SJCRH30 (cell line): Measurements from ENCODE around the gene IL20. TPM values are rescaled to one million over a fixed set of nuclear protein-coding genes. Genes with fewer than 3 reads are reported as not detected.
"Not testable (repeated sequence)": the region's sequence is repeated elsewhere in the genome, so short reads cannot be mapped to it uniquely, and the experiment has no call there.

Experiments used
- DNase-seq, 2 experiments: peaks; one replicate each; pipeline ENCODE4 v3.0.0-alpha.2; 2015 to 2020
- H3K27ac ChIP-seq: fragments of 250-450 bp; sonication (Bioruptor Pico); 2 replicates; pipeline ENCODE4 v1.5.1; 2020; ENCODE audit warnings: mild to moderate bottlenecking, moderate library complexity
- H3K27me3 ChIP-seq: fragments of 250-450 bp; sonication (Bioruptor Pico); 2 replicates; pipeline ENCODE4 v1.5.1; 2020; ENCODE audit warnings: mild to moderate bottlenecking, moderate library complexity
- H3K36me3 ChIP-seq: fragments of 250-450 bp; sonication (Bioruptor Pico); 2 replicates; pipeline ENCODE4 v1.5.1; 2020; ENCODE audit warnings: mild to moderate bottlenecking, moderate library complexity
- H3K4me1 ChIP-seq: fragments of 250-450 bp; sonication (Bioruptor Pico); 2 replicates; pipeline ENCODE4 v1.5.1; 2020; ENCODE audit warnings: mild to moderate bottlenecking, moderate library complexity
- H3K4me3 ChIP-seq: fragments of 250-450 bp; sonication (Bioruptor Pico); 2 replicates; pipeline ENCODE4 v1.5.1; 2020; ENCODE audit warnings: mild to moderate bottlenecking, moderate library complexity
- H3K9me3 ChIP-seq: fragments of 250-450 bp; sonication (Bioruptor Pico); replicated peaks from 2 replicates; pipeline ENCODE4 v1.5.1; 2020; ENCODE audit warnings: mild to moderate bottlenecking, moderate library complexity
- total RNA-seq: library from RNA; depleted of rRNA; stranded (reverse); fragments of >200 nt; shearing (Covaris generic); gene quantifications from 2 replicates; pipeline ENCODE4 v1.2.3, GENCODE V29; 2014

IL20 gene
- total RNA-seq, 1 experiment from 2014 or later = not detected

DNA sequence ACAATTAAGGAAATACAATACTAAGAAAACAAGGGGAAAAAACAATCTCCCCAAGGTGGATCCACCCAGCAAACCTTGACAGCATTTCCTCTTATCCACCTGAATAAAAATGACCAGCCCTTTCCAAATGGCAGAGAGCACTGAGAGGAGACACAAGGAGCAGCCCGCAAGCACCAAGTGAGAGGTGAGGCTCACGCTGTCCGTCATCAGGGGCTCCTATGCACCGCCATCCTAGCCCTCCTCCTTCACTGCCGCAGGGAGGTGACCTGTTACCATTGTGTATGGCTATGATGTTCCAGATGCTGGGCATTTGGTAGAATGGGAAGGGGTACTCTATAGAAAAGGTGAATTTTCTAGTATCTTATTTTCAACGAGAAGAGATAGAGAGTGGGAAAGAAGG is 31.2 kb upstream of the IL20 start:
- no peak overlapping the region for H3K4me3 ChIP-seq
- no peaks in the 10 kb centered on the region; the same call in 1 of the 2 replicates for H3K4me1 ChIP-seq
- no peak overlapping the region for H3K27ac ChIP-seq
- no peaks in the 10 kb centered on the region for H3K9me3 ChIP-seq
- 0 out of 2 replicates have a peak, but pooled peaks cover 3% of the 10 kb centered on the region for H3K27me3 ChIP-seq
- no peaks in the 10 kb centered on the region for H3K36me3 ChIP-seq
- DNase-seq = no peak

DNA sequence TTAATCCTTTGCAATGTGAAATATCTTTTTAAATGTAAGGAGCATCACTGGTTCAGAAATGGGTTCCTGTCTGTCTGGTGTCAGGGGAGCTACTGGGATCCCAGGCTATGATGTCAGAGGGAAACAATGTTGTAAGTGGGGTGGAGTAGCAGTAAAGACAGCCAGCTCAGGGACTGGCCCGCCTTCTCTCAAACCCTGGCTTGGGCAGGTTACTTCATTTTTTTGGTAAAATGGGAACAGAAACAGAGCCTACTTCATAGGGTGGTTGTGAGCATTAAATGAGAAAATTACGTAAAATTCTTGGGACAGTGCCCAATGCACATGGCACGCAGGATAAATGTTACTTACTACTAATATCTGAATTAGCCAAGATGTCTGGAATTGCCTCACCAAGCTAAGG is 30.7 kb upstream of the IL20 start:
- H3K9me3 ChIP-seq = no peaks in the 10 kb centered on the region
- DNase-seq = peak in 1 of 2 experiments; percentile 11
- no peak overlapping the region for H3K4me3 ChIP-seq
- no peak overlapping the region for H3K27ac ChIP-seq
- H3K36me3 ChIP-seq = no peaks in the 10 kb centered on the region
- 0 out of 2 replicates have a peak, but pooled peaks cover 3% of the 10 kb centered on the region for H3K27me3 ChIP-seq
- H3K4me1 ChIP-seq = no peaks in the 10 kb centered on the region; the same call in 1 of the 2 replicates

DNA sequence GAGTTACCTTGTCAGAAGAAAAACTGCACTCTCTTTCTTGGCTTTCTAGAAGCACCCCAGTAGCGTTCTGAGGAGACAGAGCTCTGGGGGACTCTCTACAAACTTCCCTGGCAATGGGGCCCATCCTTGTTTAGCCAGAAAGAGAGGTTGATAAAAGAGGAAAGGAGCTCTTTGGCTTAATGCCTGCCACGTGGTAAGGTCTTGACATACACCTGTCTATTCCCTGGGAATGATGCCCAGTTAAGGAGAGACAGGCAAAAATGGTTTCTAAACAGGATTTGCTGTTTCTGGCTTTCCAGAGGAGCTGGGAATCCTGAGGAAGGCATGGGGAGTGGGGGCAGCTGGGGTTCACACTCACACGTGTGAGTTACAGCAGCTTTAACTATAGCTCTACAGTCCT is 30.2 kb upstream of the IL20 start:
- H3K27ac ChIP-seq = no peak overlapping the region
- peak in 1 of 2 experiments; percentile 8 for DNase-seq
- no peaks in the 10 kb centered on the region for H3K9me3 ChIP-seq
- peaks cover 2% of the 10 kb centered on the region; the same call in 1 of the 2 replicates for H3K4me1 ChIP-seq
- H3K4me3 ChIP-seq = no peak overlapping the region
- H3K36me3 ChIP-seq = no peaks in the 10 kb centered on the region
- H3K27me3 ChIP-seq = 0 out of 2 replicates have a peak, but pooled peaks cover 3% of the 10 kb centered on the region

DNA sequence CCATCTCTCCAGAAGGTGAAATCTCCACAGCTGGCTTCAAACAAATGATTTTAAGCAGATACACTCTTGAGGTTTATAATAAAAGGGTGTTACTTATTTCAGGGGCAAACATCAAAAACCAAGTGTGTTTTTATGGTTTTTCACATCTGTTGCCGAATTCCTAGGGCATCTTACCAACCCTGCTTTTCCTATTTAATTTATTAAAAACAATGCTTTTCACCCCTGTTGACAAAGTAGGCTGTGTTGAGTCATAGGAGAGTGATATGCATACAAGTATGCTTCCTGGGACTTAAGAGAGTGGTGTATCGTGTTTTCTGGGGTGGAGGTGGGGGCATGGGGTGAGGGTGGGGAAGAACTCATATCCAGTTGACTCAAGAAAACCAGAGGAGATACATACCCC is 29.3 kb upstream of the IL20 start:
- Histone ChIP-seq H3K27me3 (0 out of 2 replicates have a peak, but pooled peaks cover 3% of the 10 kb centered on the region), H3K4me1 (peaks cover 3% of the 10 kb centered on the region; the same call in 1 of the 2 replicates), H3K36me3 (no peaks in the 10 kb centered on the region), H3K4me3 (no peak overlapping the region), H3K9me3 (no peaks in the 10 kb centered on the region), H3K27ac (no peak overlapping the region)
- DNase-seq = no peak

- no peaks in the 10 kb centered on the region for H3K36me3 ChIP-seq
- peak overlapping the region; percentile 6; the same call in 1 of the 2 replicates for H3K27ac ChIP-seq
- peaks cover 3% of the 10 kb centered on the region; the same call in 1 of the 2 replicates for H3K4me1 ChIP-seq
- no peak for DNase-seq
- H3K9me3 ChIP-seq = no peaks in the 10 kb centered on the region
- no peaks in the 10 kb centered on the region for H3K27me3 ChIP-seq
- no peak overlapping the region for H3K4me3 ChIP-seq
Measured at GRCh38 chr1:206839006-206839560, 26.3 kb upstream of the IL20 start.

- H3K36me3 ChIP-seq = no peaks in the 10 kb centered on the region
- H3K4me3 ChIP-seq = no peak overlapping the region
- no peaks in the 10 kb centered on the region for H3K27me3 ChIP-seq
- no peaks in the 10 kb centered on the region for H3K9me3 ChIP-seq
- DNase-seq = peak; percentile 34 to 44
- peak overlapping the region; percentile 6; the same call in 1 of the 2 replicates for H3K27ac ChIP-seq
- peaks cover 3% of the 10 kb centered on the region; the same call in 1 of the 2 replicates for H3K4me1 ChIP-seq
Measured at GRCh38 chr1:206839857-206840256, 25.6 kb upstream of the IL20 start.

DNA sequence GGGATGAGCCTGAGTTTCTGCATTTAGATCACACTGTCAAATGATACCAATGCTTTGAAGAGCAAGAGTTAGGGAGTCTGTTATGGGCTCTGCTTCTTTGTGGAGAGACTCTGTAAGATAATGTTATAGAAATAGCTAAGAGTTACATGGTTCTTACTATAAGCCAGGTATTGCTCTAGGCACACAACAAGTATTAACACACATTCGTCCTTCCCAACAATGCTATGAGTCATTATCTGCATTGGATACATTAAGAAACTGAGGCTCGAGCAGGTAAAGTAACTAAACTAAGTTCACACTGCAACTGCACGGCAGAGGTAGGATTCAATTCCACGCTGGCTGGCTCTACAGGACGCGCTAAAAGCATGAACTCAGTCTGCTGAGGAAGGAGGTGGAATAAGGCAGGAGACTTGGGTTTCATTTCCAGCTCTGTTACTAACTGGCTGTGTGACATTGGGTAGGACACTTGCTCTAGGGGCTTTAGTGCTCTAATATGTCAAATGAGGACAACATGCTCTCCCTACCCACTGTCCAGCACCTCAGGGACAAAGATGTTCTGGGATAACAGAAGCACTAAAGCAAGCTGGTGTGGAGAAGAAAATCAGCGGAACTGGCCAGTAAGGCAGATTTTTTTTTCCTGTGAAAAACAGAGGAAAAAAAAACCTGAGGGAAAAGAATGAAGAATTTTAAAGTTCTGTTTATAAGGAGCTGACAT is 23.7 kb upstream of the IL20 start:
- Histone ChIP-seq H3K36me3 (no peaks in the 10 kb centered on the region), H3K4me3 (no peak overlapping the region), H3K27ac (no peak overlapping the region), H3K9me3 (no peaks in the 10 kb centered on the region), H3K27me3 (no peaks in the 10 kb centered on the region; the same call in 1 of the 2 replicates), H3K4me1 (peaks cover 3% of the 10 kb centered on the region; the same call in 1 of the 2 replicates)
- no peak for DNase-seq

DNA sequence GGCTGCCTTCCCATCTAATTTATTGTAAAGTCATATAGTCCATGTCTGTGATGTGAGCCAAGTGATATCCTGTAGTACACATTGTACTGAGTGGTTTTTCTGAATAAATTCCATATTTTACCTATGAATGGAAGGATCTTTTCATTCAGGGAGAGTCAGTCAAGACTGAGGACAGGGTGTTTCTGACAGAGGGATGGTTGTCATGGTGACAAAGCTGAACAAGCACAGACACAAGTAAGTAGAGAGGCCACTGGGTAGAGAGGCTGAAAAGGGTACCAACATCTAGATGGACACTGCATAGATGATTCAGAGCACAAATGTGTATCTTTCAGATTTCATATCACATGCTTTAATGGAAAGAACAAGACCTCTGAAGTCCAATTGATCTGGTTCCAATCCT is 22.6 kb upstream of the IL20 start:
- Histone ChIP-seq H3K27ac (no peak overlapping the region), H3K4me1 (peaks cover 3% of the 10 kb centered on the region; the same call in 1 of the 2 replicates), H3K36me3 (no peaks in the 10 kb centered on the region), H3K27me3 (no peaks in the 10 kb centered on the region; the same call in 1 of the 2 replicates), H3K9me3 (no peaks in the 10 kb centered on the region), H3K4me3 (no peak overlapping the region)
- DNase-seq = no peak

DNA sequence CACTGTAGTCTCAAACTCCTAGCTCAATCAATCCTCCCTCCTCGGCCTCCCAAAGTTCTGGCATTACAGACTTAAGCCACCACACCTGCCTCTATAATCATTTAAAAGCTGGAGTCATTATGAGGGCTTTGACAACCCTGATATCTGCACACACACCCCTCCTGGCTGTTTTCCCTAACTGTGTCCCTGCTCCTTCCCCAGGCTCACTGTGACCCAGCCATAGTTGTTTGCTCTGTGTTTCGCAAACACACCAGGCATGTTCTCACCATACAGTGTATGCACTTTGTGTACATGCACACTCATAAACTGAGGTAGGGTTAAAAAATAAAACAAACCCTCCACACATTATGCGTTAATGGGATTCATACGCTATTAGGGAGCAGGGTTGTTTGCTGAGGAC is 21.8 kb upstream of the IL20 start:
- no peak for DNase-seq
- H3K4me3 ChIP-seq = no peak overlapping the region
- peaks cover 3% of the 10 kb centered on the region; the same call in 1 of the 2 replicates for H3K4me1 ChIP-seq
- H3K27me3 ChIP-seq = no peaks in the 10 kb centered on the region; the same call in 1 of the 2 replicates
- H3K27ac ChIP-seq = no peak overlapping the region
- no peaks in the 10 kb centered on the region for H3K36me3 ChIP-seq
- no peaks in the 10 kb centered on the region for H3K9me3 ChIP-seq

DNA sequence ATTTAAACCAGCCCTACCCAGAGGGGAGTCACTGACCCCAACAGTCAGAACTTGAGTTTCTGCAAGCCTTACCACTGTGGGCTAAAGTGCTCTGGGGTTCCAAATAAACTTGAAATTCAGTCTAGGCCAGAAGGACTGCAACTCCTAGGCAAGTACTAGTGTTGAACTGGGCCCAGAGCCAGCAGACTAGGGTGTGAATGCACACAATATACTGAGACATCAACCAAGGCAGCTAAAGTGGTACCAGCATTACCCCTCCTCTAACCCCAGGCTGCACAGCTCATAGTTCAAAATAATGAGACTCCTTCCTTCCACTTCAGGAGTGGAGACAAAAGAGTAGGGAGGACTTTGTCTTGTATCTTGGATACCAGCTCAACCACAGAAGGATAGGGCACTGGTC is 18.9 kb upstream of the IL20 start:
- H3K9me3 ChIP-seq = no peaks in the 10 kb centered on the region
- DNase-seq = no peak
- H3K27me3 ChIP-seq = peaks cover 4% of the 10 kb centered on the region; the same call in 1 of the 2 replicates
- H3K4me3 ChIP-seq = no peak overlapping the region
- no peaks in the 10 kb centered on the region for H3K36me3 ChIP-seq
- H3K4me1 ChIP-seq = no peaks in the 10 kb centered on the region
- no peak overlapping the region for H3K27ac ChIP-seq

DNA sequence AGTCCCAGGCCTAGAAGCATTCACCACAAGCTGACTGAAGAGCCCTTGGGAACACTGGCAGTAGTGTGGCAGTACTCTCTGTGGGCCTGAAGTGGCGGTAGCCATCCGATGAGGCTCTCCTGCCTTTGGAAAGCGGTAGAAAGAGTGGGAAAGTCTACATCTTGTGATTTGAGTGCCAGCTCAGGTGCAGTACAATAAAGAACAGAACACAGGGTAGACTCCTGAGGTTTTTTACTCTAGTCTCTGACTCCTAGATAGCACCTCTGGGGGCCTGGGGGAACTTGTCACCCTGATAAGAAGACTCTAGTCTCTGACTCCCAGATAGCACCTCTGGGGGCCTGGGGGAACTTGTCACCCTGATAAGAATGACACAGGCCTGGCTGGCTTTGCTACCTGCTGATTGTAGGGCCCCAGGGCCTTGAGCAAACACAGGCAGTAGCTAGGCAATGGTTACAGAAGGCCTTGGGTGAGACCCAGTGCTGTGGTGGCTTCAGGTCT is 18.0 kb upstream of the IL20 start:
- H3K4me3 ChIP-seq = no peak overlapping the region
- DNase-seq = no peak
- peaks cover 4% of the 10 kb centered on the region; the same call in 1 of the 2 replicates for H3K27me3 ChIP-seq
- no peaks in the 10 kb centered on the region for H3K4me1 ChIP-seq
- no peaks in the 10 kb centered on the region for H3K36me3 ChIP-seq
- H3K9me3 ChIP-seq = no peaks in the 10 kb centered on the region
- no peak overlapping the region for H3K27ac ChIP-seq

DNA sequence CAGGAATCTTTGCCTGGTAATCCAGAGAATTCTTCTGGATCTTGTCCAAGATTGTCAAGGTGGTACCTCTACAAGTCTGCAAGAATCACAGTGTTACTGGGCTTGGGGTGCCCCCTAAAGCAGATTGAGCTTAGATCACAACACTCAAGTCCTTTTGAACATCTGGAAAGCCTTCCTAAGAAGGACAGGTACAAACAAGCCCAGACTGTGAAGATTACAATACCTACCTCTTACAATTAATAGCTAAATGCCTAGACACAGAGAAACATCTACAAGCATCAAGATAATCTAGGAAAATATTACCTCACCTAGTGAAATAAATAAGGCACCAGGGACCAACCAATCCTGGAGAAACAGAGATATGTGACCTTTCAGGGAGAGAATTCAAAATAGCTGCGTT is 17.5 kb upstream of the IL20 start:
- Histone ChIP-seq H3K4me1 (no peaks in the 10 kb centered on the region), H3K9me3 (no peaks in the 10 kb centered on the region), H3K36me3 (no peaks in the 10 kb centered on the region), H3K4me3 (no peak overlapping the region), H3K27ac (no peak overlapping the region), H3K27me3 (peaks cover 4% of the 10 kb centered on the region; the same call in 1 of the 2 replicates)
- no peak for DNase-seq

GRCh38 chr1:206850401-206850800 is 15.0 kb upstream of the IL20 start:
- no peaks in the 10 kb centered on the region for H3K4me1 ChIP-seq
- H3K36me3 ChIP-seq = no peaks in the 10 kb centered on the region
- peaks cover 4% of the 10 kb centered on the region; the same call in 1 of the 2 replicates for H3K27me3 ChIP-seq
- no peaks in the 10 kb centered on the region for H3K9me3 ChIP-seq
- DNase-seq = no peak
- H3K27ac ChIP-seq = no peak overlapping the region
- no peak overlapping the region for H3K4me3 ChIP-seq

GRCh38 chr1:206851341-206852010 is 13.9 kb upstream of the IL20 start:
- peaks cover 4% of the 10 kb centered on the region; the same call in 1 of the 2 replicates for H3K27me3 ChIP-seq
- H3K4me3 ChIP-seq = no peak overlapping the region
- no peaks in the 10 kb centered on the region for H3K9me3 ChIP-seq
- H3K36me3 ChIP-seq = no peaks in the 10 kb centered on the region
- no peaks in the 10 kb centered on the region for H3K4me1 ChIP-seq
- DNase-seq = no peak
- H3K27ac ChIP-seq = no peak overlapping the region

DNA sequence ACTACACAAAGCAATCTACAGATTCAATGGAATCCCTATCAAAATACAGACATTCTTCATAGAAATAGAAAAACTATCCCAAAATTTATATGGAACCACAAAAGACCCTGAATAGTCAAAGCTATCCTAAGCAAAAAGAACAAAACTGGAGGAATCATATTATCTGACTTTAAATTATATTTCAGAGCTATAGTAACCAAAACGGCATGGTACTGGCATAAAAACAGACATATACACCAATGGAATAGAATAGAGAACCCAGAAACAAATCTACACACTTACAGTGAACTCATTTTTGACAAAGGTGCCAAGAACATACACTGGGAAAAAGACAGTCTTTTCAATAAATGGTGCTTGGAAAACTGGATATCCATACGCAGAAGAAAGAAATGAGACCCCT is 12.8 kb upstream of the IL20 start:
- not testable (repeated sequence) for H3K27ac ChIP-seq, H3K9me3 ChIP-seq, H3K4me3 ChIP-seq, H3K4me1 ChIP-seq, H3K36me3 ChIP-seq, H3K27me3 ChIP-seq, DNase-seq
